HG03103 (cell line): ENCODE measurements around the gene CDC42BPG.

Experiments
- ATAC-seq: cut with Tn5 transposase; IDR thresholded peaks from one replicate; pipeline ENCODE4 v1.9.1; 2021; ENCODE audit warnings: low read depth; ENCODE audit not compliant: unreplicated experiment

CDC42BPG gene

GRCh38 chr11:64867748-64868462, 23.5 kb upstream of the CDC42BPG start:
- ATAC-seq, result no peak

- ATAC-seq, result no peak
Measured at GRCh38 chr11:64866173-64866491, 21.7 kb upstream of the CDC42BPG start.

DNA sequence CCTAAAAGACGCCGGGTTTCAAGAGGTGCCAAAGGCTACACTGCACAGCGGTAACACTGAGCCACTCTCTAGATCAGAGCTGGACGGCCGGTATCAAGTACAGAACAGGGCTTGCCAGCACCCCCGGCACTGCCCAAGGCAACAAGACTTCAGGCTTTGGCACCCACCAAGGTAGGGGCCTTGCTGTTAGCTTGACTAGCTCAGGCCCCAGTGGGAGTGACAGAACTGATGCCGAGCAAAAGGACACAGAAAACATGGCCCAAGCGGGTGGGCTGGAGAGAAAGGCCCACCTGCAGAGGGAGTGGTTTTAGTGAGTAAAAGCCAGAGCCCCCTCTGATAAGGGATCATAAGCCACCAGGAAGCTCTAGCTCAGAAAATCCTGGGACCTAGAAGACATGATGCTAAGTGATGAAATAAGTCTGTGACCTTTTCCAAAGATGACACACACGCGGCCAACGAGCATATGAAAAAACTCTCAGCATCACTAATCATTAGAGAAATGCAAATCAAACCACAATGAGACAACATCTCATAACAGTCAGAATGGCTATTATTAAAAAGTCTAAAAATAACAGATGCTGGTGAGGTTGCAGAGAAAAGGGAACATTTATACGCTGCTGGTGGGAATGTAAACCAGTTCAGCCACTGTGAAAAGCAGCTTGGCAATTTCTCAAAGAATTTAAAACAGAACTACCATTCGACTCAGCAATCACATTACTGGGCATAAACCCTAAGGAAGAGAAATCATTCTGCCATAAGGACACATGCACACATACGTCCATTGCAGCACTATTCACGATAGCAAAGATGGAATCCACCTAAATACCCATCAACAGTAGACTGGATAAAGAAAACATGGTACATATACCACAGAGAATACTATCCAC, 21.1 kb upstream of the CDC42BPG start:
- no peak for ATAC-seq

GRCh38 chr11:64864473-64865285, 20.2 kb upstream of the CDC42BPG start:
- no peak for ATAC-seq

DNA sequence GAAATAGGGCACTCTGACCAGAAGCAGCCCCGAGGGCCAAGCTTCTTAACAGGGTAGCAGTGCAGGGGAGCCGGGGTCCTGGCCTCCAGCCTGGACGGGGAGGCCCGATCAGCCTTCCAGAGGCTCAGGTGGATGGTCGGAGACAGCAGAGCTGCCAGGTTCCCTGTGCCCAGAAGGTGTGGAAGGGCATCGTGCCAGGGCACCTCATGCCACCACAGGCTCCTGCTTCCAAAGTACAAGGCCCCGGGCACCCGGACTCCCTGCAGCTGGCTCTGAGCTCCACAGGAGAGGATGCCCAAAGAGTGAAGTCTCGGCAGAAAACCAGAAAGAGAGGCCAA, 19.7 kb upstream of the CDC42BPG start:
- ATAC-seq, result no peak

DNA sequence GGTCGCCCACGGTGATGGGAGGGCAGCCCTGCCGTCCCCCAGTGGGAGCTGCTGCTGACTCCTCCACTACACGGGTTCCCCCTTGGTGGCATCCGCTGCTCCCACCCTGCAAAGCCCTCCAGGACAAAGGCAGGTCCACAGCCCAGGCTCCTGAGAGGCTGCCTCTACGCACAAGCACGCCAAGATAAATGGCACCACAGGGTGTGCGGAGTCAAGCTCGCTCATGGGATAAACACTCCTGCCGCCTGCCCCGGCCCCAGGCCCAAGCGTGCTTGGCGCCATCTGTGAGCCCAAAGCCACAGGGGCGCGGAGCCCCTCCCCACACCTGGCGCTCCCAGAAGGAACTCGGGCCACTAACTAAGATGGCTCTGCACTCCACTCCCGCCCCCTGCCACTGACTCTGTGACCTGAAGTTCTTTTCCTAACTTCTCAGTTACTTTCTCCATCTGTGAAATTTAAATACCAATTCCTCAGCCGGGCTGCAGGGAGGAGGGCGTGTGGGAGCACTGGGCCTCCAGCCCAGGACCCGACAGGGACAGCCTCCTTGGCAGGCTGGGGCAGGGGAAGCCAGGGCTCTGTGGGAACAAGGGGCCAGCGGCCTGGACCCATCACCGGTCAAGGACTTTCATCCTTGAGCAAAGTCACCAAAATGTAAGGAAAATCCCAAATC, 19.1 kb upstream of the CDC42BPG start:
- ATAC-seq, result no peak

- ATAC-seq, result no peak
Measured at GRCh38 chr11:64862987-64863390, 18.5 kb upstream of the CDC42BPG start.

DNA sequence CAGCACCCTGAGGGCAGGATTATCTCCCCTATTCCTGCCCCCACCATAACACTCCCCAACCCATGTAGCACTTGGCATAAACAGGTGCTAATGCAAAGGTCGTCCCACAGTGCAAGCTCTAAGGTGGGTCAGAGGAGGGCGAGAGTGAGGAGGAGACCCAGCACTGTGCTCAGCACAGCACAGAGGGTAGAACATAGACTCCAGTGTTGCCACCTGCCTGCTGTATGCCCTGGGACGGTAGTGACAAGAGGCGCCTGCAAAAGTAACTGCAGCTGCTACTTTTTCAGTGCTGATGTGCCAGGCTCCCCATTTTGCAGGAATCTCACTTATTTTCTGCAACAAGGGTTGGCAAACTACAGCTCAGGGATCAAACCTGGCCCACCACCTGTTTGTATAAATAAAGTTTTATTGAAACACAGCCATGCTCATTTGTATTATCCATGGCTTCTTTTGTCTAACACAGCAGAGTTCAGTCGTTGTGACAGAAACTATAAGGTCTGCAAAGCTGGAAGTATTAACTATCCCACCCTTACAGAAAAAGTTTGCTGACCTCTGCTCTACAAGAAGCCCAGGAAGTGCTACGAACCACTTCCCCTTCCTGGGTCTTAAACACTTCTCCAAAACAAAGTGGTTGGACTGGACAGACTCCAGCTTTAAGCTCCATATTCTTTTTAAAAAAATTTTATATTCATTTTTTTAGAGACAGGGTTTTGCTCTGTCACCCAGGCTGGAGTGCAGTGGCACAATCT, 16.9 kb upstream of the CDC42BPG start:
- no peak for ATAC-seq

DNA sequence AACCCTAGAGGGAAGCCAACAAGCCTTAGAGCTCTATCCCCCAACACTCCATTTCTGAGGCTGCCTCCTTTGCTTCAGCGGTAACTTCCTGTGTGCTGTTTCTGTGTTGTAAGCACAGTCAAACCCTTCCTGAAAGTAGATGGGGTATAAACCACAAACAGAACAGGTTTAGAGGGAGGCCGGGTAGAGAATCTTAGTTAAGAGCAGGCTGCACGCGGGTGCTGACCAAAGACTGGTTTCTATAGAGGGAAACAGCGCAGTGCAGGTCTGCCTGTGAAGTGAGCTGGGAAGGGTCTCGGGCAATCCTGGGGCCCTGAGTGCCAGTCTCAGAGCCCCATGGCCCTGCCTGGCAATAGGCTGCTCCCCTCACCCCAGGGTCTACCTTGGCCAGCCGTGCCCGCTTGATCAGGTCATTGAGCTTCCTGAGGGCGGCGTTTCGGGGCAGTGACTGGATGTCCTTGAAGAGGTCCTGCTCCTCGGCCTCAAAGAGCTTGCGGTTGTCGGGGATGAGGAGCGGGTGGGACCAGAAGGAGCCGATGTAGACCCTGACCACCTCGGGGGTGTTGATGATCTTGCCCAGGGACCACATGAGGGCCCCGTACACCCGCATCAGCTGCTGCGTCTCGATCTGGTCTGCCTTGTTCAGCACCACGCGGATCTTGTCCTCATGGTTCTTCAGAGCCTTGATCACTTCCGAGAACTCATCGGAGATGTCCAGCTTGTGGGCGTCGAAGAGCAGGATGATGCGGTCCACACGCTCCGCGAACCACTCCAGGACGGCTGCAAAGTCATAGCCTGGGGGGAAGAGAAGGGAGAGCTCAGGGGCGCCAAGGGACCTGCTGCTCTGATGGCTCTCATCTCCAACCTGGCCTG, 15.3 kb upstream of the CDC42BPG start:
- peak; percentile 61 for ATAC-seq

- no peak for ATAC-seq
Measured at GRCh38 chr11:64858467-64859263, 14.2 kb upstream of the CDC42BPG start.

DNA sequence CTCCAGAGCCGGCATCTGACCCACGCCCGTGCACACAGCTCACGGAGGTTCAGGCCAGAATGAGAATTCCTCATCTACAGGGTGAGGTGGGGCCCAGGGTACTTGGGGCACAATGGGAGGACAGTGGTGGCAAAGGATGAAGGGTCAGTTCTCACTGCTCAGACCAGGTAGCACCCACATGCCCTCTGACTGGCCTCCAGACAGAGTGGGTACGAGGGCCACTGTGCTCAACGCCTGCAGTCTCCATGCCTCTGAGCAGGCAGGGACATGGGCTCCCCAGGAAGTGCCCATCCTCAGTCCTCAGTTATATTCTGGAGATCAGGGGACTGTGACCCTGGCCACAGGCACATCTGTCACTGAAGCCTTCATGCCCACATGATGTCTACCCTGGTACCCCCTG, 13.0 kb upstream of the CDC42BPG start:
- ATAC-seq, result no peak

DNA sequence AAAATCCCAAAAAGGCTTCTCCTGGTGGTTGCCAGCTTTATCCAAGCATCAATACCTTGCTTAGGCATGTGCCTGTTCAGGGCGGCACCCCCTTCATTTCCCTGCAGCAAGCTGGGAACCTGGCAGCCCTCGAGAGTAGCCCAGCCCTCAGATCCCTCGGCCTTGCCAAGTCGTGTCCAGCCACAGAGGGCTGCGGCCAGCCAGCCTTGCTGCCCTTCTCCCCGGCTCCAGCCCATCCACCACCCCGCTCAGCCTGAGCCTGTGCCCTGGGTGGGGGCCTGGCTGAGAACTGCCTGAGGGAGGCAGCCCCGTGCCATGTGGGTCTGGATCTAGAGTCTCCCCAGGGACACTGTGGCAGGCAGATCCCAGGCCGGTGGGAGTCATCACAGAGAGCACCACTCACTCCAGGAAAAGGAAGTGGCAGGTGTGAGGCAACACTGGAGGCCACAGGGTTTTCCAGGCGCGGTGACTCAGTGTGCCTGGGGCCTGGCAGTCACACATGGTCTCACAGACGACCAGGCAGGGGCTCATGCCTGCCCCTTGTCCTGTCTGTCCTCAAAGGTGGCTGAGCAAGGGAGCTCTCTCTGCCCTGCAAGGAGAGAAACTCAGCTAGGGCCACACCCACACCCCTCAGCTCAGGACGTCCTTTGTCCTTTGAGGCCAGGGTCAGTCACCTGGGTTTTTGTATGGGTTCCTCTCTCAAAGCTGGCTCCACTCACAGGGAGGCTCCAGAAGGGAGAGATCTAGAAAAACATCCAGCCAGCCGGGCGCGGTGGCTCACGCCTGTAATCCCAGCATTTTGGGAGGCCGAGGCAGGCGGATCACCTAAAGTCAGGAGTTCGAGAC, 12.2 kb upstream of the CDC42BPG start:
- no peak for ATAC-seq

DNA sequence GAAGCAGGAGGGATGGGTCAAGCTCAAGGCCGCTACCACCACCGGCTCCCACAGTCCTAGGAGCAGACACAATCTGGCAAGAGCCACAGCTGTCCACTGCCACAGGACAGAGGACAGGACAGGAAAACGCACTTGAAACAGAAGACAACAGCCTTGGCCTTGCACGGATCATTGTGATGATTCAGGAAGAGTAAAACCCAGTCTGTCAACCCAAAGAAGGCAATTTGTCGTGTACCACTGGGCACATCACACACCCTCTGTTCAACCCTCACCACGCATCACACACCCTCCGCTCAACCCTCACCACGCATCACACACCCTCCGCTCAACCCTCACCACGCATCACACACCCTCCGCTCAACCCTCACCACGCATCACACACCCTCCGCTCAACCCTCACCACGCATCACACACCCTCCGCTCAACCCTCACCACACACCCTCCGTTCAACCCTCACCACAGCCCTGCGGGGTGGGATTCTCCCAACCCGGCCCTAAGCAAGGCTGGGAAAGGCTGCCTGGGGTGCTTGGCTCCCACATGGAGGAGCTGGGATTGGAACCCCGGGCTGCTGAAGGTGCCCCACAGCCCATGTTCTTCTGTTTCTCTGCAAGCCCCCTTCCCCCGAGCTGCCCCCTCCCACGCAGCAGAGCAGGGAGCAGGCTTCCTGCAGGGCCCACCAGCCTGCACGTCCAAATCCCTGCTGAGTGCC, 11.3 kb upstream of the CDC42BPG start:
- ATAC-seq, result no peak

GRCh38 chr11:64854534-64855502, 10.4 kb upstream of the CDC42BPG start:
- ATAC-seq, result no peak

GRCh38 chr11:64854157-64854533, 9.7 kb upstream of the CDC42BPG start:
- no peak for ATAC-seq

- ATAC-seq, result no peak
Measured at GRCh38 chr11:64853709-64854108, 9.3 kb upstream of the CDC42BPG start.
